Stomach (tissue), 4 donors: ENCODE data around the gene BANF1.

Experiments
- CTCF ChIP-seq, 7 experiments: fragments of 450-650 bp in 4 of 7; fragments of 200-600 bp in 3 of 7; sonication (generic) in 3 of 7; IDR thresholded peaks; one replicate each; pipeline ENCODE4 v1.5.1; 2016 to 2019; ENCODE audit warnings: antibody characterized with exemption in 7 of 7, control low read depth in 2 of 7, mild to moderate bottlenecking in 1 of 7
- POLR2AphosphoS5 ChIP-seq, 3 donors: sonication (generic); formaldehyde crosslinking; IDR thresholded peaks; one replicate each; pipeline ENCODE4 v1.6.1; 2016; ENCODE audit warnings: antibody characterized with exemption in 3 of 3

DNA sequence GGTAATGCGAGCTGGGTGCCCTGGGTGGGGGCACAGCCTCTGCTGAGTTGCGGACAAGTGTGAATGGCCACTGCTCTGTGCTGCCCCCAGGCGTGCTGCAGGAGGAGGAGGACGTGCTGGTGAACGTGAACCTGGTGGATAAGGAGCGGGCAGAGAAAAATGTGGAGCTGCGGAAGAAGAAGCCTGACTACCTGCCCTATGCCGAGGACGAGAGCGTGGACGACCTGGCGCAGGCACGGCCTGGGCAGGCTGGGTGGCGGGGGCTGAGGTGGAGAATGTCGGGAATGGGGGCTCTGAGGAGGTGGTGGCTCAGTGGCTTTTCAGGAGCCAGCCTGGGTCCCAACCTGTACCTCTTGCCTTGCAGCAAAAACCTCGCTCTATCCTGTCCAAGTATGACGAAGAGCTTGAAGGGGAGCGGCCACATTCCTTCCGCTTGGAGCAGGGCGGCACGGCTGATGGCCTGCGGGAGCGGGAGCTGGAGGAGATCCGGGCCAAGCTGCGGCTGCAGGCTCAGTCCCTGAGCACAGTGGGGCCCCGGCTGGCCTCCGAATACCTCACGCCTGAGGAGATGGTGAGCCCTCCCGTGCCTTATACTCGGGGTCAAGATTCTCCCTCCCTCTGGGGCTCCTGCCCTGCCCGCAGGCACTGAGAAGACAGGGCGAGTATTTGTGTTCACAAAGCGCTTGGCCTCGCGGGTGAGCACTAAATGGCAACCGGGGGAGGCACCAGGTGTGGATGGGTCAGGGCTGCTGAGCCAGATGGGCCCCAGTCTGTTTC is 36.1 kb upstream of the BANF1 start:
- TF ChIP-seq POLR2AphosphoS5 (IDR thresholded peaks at IDR 0.05) (no peak), CTCF (IDR thresholded peaks at IDR 0.05) (no peak)
